GM12865 (cell line): ENCODE data around the gene SPRR2F.

Source experiments
- DNase-seq: peaks from one replicate; pipeline ENCODE4 v3.0.0; 2010; ENCODE audit warnings: low read depth
- H3K4me3 ChIP-seq: 2 replicates; pipeline ENCODE4 v1.5.1; 2011; ENCODE audit warnings: mild to moderate bottlenecking, low read depth, low read length, control low read depth
- TF ChIP-seq, protein P1 (sequence below): IDR thresholded peaks from 2 replicates; pipeline ENCODE4 v1.5.1; 2011; ENCODE audit warnings: low read length, control low read depth, low read depth, inconsistent platforms; ENCODE audit not compliant: insufficient read depth; ENCODE audit errors: missing control alignments

SPRR2F gene

DNA sequence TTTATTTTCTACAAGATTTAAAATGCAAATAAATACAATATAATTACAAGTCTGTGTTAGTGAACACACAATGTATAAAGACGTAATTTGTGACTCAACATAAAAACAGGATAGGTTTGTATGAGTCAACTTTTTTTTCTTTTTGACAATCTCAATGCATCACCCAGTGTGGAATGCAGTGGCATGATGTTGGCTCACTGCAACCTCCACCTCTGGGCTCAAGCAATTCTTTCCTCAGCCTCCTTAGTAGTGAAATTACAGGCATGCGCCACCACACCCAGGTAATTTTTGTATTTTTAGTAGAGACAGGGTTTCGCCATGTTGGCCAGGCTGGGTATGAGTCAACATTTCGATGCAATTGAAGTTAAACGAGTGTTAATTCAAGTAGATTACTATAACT is 13.1 kb downstream of the SPRR2F start:
- DNase-seq = no peak
- TF ChIP-seq, protein P1, sequence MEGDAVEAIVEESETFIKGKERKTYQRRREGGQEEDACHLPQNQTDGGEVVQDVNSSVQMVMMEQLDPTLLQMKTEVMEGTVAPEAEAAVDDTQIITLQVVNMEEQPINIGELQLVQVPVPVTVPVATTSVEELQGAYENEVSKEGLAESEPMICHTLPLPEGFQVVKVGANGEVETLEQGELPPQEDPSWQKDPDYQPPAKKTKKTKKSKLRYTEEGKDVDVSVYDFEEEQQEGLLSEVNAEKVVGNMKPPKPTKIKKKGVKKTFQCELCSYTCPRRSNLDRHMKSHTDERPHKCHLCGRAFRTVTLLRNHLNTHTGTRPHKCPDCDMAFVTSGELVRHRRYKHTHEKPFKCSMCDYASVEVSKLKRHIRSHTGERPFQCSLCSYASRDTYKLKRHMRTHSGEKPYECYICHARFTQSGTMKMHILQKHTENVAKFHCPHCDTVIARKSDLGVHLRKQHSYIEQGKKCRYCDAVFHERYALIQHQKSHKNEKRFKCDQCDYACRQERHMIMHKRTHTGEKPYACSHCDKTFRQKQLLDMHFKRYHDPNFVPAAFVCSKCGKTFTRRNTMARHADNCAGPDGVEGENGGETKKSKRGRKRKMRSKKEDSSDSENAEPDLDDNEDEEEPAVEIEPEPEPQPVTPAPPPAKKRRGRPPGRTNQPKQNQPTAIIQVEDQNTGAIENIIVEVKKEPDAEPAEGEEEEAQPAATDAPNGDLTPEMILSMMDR = no peak
- no peak overlapping the region for H3K4me3 ChIP-seq

DNA sequence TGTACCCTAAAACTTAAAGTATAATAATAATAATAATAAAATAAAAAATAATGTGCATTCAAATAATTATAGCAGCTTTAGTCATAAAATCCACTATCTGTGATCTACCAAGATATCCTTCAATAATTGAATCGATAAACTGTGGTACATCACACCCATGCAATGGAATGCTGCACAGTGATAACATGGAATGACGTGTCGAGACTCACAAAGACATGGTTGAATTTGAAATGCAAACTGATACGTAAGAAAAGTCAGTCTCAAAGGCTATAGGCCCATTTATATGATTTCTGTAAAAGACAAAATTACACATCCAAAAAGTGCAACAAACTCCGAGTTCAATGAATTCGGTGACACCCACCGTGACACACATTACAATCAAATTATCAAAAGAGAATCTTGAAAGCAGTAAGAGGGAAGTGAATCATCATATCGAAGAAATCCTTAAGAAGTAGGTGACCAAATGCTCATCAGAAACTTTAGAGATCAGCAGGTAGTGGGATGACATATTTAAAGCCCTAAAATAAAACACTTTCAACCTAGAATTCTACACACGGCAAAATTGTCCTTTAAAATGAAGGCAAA is 13.8 kb downstream of the SPRR2F start:
- no peak overlapping the region for H3K4me3 ChIP-seq
- TF ChIP-seq, protein P1 = no peak
- DNase-seq = no peak

DNA sequence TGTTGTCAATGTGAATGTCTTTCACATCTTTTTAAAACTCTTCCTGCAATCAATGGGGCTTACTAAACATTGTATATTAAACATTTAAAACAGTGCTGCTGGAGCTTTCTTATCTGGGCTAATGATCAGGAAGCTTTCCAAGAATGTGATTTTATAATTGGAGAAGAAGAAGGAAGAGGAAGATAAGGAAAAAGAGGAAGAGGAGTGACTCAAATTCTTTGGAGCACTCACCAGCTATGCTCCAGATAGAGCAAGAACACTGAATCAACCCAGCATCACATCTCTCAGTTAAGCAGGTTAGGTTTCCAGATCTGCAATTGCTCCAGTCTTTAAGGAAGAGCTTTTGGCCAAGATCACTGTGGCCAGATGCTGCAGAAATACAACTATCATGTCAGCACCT is 17.6 kb downstream of the SPRR2F start:
- TF ChIP-seq, protein P1 = no peak
- no peak overlapping the region for H3K4me3 ChIP-seq
- DNase-seq = no peak

DNA sequence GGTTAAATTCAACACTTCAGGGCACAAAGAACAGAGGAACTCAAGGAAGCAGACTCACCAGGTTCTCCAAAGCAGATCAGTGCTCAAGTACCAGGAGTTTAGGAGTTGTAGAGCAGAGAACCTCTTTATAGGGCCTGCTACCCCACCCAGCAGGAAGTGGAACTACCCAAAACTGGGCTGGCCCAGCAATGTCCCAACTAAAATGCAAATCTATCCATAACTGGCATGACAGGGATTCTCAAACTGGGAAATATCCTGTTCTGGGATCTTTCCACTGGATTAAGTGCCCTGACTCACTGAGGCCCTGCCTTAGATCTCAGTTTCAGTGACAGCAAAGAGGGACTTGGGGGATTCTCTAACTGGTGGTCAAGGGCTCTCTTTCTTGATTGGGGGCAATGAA is 18.9 kb downstream of the SPRR2F start, which contains the start of gene SPRR2E:
SPRR2E (minus strand) TSS at position 101 of the 400 bp plus-strand sequence. CDS start 775 bp downstream, outside the sequence.
- TF ChIP-seq, protein P1 = no peak
- DNase-seq = no peak
- no peak within 1 kb of the TSS for H3K4me3 ChIP-seq

DNA sequence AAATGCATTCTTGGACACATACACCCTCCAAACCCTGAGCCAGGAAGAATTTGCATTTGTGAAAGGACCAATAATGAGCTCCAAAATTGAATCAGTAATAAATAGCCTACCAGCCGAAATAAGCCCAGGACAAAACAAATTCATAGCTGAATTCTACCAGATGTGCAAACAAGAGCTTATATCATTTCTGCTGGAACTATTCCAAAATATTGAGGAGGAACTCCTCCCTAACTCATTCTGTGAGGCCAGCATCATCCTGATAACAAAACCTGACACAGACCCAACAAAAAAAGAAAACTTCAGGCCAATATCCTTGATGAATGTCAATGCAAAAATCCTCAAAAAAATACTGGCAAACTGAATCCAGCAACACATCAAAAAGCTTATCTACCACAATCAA is 25.7 kb downstream of the SPRR2F start:
- H3K4me3 ChIP-seq = no peak overlapping the region
- no peak for DNase-seq
- TF ChIP-seq, protein P1 = no peak

DNA sequence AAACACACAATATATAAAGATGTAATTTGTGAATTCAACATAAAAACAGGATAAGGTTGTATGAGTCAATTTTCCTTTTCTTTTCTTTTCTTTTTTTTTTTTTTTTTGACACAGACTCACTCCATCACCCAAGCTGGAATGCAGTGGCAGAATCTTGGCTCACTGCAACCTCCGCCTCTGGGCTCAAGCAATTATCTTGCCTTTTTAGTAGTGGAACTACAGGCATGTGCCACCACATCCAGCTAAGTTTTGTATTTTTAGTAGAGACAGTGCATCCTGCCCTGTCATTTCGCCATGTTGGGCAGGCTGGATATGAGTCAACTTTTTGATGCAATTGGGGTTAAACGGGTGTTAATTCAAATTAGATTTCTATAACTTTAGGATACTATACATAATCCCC is 31.6 kb downstream of the SPRR2F start:
- DNase-seq = no peak
- no peak overlapping the region for H3K4me3 ChIP-seq
- TF ChIP-seq, protein P1 = no peak

DNA sequence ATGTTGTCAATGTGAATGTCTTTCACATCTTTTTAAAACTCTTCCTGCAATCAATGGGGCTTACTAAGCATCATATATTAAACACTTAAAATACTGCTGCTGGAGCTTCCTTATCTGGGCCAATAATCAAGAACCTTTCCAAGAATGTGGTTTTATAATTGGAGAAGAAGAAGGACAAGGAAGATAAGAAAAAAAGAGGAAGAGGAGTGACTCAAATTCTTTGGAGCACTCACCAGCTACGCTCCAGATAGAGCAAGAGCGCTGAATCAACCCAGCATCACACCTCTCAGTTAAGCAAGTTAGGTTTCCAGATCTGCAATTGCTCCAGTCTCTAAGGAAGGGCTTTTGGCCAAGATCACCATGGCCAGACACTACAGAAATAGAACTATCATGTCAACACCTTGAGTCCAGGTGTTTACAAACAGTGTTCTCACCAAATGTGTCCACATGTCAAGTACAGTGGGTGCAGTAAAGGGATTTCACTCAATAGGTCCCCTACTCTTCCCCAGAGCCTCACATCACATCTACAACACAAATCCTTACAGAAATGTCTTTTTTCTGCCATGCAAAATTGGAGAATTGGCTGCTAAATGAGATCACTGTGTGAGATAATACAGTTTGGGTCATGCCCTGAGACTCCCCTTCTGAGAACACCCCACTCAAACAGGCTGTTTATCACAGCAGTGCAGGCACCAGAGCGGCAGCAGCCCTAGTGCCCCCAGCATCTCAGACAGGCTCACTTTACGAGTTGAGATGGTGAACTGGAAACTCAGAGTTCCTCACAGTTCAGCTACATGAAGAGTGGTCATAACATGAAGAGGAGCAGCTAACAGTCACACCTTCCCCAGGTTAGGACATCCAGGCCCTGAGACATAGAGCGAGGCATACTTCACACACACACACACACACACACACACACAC is 40.2 kb downstream of the SPRR2F start:
- TF ChIP-seq, protein P1 = no peak
- DNase-seq = no peak
- no peak overlapping the region for H3K4me3 ChIP-seq
